Urinary bladder (tissue), 4 donors: ENCODE measurements around the gene CERKL. TPM values are rescaled to one million over a fixed set of nuclear protein-coding genes. Genes with fewer than 3 reads are reported as not detected.

Source experiments
- DNase-seq: peaks from one replicate; pipeline ENCODE4 v3.0.0-alpha.2; 2015; ENCODE audit errors: extremely low spot score
- H3K27ac ChIP-seq: one replicate; pipeline ENCODE4 v1.5.1; 2013; ENCODE audit warnings: low read depth, mild to moderate bottlenecking, moderate library complexity
- H3K36me3 ChIP-seq: one replicate; pipeline ENCODE4 v1.6.1; 2013; ENCODE audit warnings: mild to moderate bottlenecking, moderate library complexity; ENCODE audit not compliant: insufficient read depth
- H3K4me1 ChIP-seq: one replicate; pipeline ENCODE4 v1.6.1; 2013; ENCODE audit warnings: mild to moderate bottlenecking, moderate library complexity; ENCODE audit not compliant: insufficient read depth
- H3K4me3 ChIP-seq: one replicate; pipeline ENCODE4 v1.5.1; 2013; ENCODE audit warnings: low read depth, low read length
- WGBS: extraction: QIAGEN DNeasy Blood & Tissue Kit; methylation state at CpG from one replicate; pipeline ENCODE4 v1.1.7; 2013; 5-methylcytosine and 5-hydroxymethylcytosine counted together
- polyA plus RNA-seq: library from polyadenylated mRNA; stranded (reverse); fragments of 200-250 nt; gene quantifications from one replicate; pipeline ENCODE4 v1.2.3, GENCODE V29; 2013
- total RNA-seq: library from RNA; depleted of rRNA; stranded (reverse); fragments of >200 nt; gene quantifications from one replicate; pipeline ENCODE4 v1.2.3, GENCODE V29; 2014
- donor health status: healthy with polysubstance abuse.
- donor health status: healthy.

CERKL gene
- total and polyA plus RNA-seq, 2 donors = not detected

DNA sequence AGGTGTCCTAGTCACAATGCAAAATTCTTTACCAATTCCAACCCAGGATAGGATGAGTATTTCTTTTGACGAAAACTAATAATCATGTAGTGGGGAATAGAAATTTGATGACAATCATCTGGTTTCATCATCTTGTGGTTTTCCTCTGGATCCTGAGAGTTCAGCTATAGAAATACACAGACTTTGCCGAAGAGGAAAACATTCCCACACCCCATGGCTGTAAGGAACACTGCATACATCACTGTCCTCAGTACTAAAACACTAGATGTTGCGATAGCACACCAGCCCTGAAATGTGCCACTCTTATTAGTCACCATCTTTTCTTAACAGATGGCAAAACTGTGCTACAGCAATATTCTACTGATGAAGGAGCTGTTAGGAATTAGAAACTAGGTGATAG, 29.4 kb downstream of the CERKL start:
- H3K4me1 ChIP-seq = no peaks in the 10 kb centered on the region
- H3K4me3 ChIP-seq = no peak overlapping the region
- WGBS = 87% methylated on average over 3 of the region's 3 CpGs
- no peak overlapping the region for H3K27ac ChIP-seq
- DNase-seq = no peak
- no peaks in the 10 kb centered on the region for H3K36me3 ChIP-seq

DNA sequence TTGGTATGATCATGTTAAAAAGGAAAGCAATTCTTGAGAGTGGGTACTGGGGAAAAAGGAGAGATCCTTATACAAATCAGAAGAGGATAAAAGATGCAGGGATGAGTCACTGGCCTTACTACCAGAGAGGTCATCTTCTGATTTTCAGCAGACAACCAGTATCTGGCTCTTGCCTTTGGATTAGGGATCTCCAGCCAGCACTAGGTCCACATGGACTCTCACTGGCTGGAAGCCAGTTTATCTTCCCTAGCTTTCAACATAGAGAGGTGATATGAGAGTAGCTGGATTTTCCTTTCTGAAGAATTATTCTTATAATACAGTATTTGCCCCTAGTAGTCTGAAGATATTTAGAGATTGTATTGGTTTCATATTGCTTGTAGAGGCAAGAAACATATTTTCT, 30.2 kb downstream of the CERKL start:
- H3K36me3 ChIP-seq = no peaks in the 10 kb centered on the region
- H3K4me3 ChIP-seq = no peak overlapping the region
- no peak overlapping the region for H3K27ac ChIP-seq
- H3K4me1 ChIP-seq = no peaks in the 10 kb centered on the region
- no peak for DNase-seq

DNA sequence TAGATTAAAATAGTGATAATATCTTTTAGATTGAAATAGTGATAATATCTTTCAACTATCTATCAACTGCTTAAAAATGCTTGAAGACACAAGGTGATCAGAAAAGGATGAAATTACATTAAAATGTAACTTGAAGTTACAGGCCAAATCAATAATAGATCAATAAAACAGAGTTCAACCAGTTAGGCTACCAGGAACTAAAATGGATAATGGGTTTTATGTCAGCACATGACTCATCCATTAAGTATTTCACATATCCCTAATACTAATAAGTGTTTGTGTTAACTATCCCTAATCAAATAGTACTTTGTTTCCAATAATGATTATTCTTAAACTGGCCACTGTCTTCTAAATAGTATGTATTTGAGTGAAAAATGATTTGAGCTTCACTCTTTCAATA, 33.7 kb downstream of the CERKL start:
- H3K36me3 ChIP-seq = no peaks in the 10 kb centered on the region
- no peak overlapping the region for H3K27ac ChIP-seq
- no peak for DNase-seq
- no peak overlapping the region for H3K4me3 ChIP-seq
- H3K4me1 ChIP-seq = no peaks in the 10 kb centered on the region

DNA sequence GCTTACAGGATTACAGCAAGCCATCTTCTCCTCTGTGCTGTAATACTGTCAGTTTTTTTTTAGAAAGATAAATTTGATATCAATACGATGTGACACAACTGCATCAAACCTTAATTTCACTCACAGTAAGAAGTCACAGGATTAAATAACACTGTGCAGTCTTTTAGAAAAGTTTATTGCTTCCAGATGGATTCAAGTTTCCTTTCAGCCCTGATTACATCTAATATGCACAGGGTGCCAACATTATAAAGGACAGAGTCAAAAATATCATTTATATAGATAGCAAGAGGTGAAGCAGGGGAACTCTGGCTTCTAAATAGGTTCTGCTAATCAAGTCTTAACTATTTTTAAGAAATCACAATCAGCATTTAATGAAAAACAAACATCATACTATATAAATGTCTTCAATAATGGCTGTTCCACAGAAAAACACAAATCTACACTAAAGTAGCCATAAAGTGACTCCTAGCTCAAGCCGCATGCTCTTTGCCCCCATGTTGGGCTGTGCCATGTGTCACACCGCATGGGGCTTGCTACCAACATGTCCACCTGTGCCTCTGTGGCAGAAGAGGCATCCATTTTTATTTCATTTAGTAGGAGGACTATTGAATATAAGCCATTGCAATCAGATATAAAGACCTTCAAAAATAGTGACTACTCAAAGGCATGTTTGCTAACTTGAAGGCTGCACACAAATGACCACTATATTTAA, 35.0 kb downstream of the CERKL start:
- WGBS = 63% methylated on average over 3 of the region's 3 CpGs
- DNase-seq = no peak
- no peaks in the 10 kb centered on the region for H3K4me1 ChIP-seq
- no peaks in the 10 kb centered on the region for H3K36me3 ChIP-seq
- H3K4me3 ChIP-seq = no peak overlapping the region
- no peak overlapping the region for H3K27ac ChIP-seq

DNA sequence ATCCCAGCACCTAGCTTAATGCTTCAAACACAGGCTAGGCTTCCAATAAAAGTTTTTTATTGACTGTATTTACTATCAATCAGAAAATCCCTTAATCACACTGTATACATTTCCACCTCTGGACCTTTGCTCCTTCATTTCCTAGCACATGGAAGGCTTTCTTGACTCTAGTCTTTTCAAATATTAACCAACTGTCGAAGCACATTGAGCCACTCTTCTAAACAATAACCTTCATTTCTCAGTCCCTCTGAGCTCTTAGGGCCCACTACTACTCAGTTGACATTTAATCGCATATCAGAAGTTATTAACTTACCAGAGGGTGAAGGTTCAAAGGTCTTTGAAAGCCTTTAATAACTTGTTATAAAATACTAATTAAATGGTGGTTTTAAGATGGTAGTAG, 37.4 kb downstream of the CERKL start:
- Histone ChIP-seq H3K36me3 (no peaks in the 10 kb centered on the region), H3K4me1 (no peaks in the 10 kb centered on the region), H3K27ac (no peak overlapping the region), H3K4me3 (no peak overlapping the region)
- DNase-seq = no peak
- 49% methylated on average over 2 of the region's 2 CpGs for WGBS

DNA sequence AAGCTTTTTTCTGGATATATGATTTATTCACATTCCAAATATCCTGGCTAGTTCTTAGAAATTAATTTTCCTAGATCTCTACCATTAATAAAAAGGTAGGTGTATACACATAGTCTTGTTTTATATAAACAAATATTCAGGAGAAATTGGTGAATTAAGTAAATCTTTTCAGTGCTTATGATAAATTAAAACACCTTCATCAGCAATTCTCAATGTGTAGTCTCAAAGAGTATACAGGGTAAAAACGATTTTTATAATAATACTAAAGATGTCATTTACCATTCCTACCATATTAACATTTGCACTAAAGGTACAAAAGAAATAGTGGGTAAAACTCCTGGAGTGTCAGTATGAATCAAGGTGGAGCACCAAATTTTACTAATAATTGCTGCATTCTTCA, 40.2 kb downstream of the CERKL start:
- Histone ChIP-seq H3K27ac (no peak overlapping the region), H3K4me1 (no peaks in the 10 kb centered on the region), H3K36me3 (no peaks in the 10 kb centered on the region), H3K4me3 (no peak overlapping the region)
- 62% methylated on average over 1 of the region's 1 CpG for WGBS
- DNase-seq = no peak

DNA sequence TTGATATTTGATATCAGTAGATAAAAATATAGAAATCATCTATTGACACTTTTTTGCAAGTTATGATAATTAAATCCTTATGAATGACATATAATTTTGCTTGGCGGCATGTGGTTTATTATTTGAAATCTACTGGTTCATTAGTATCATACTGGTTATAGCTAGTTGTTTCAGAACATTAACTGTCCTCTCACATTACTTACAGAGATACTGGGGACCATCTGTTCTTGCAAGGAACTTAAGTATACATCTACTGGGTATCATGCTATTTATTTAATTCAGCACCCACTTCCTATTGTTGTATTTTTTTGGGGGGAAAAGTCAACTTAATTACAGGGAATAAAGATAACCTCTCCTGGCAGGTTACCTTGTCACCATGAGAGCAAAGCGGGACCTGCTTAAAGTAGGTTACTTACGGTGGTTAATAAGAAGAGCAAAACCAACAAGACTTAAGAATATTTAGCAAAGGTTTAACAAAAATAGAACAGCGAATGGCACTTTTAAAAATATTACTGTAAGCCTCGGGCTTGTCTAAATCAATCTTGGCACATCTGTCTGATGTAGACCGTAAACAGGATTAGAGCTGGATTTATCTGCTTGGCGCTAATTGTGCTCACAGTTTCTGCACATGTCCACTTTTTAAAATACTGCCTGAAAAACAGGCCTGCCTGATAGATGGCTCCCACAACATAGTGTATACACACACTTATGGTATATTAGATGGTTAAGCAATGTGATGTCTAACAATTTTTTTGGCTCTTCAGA, 41.8 kb downstream of the CERKL start:
- WGBS = 43% methylated on average over 7 of the region's 7 CpGs
- Histone ChIP-seq H3K4me1 (no peaks in the 10 kb centered on the region), H3K4me3 (no peak overlapping the region), H3K36me3 (no peaks in the 10 kb centered on the region), H3K27ac (no peak overlapping the region)
- no peak for DNase-seq

DNA sequence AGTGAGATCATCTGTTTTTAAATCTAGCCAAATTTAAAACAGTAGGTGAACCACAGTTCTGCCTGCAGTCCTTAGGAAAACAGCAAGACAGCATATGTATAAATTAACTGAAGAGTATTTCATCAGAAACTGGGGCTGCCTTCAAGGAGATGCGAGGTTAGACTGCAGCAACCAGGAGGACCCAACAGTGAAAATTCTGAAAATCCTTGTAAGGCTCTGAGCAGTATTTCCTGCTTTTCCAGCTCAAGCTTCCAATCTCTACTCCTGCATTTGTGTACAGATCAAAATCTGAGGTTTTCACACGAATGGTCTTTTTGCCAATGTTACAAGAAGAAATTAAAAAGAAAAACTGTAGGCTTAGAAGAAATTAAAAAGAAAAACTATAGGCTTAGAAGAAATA, 43.7 kb downstream of the CERKL start:
- no peak for DNase-seq
- H3K36me3 ChIP-seq = no peaks in the 10 kb centered on the region
- 49% methylated on average over 2 of the region's 2 CpGs for WGBS
- H3K4me1 ChIP-seq = no peaks in the 10 kb centered on the region
- no peak overlapping the region for H3K4me3 ChIP-seq
- no peak overlapping the region for H3K27ac ChIP-seq

DNA sequence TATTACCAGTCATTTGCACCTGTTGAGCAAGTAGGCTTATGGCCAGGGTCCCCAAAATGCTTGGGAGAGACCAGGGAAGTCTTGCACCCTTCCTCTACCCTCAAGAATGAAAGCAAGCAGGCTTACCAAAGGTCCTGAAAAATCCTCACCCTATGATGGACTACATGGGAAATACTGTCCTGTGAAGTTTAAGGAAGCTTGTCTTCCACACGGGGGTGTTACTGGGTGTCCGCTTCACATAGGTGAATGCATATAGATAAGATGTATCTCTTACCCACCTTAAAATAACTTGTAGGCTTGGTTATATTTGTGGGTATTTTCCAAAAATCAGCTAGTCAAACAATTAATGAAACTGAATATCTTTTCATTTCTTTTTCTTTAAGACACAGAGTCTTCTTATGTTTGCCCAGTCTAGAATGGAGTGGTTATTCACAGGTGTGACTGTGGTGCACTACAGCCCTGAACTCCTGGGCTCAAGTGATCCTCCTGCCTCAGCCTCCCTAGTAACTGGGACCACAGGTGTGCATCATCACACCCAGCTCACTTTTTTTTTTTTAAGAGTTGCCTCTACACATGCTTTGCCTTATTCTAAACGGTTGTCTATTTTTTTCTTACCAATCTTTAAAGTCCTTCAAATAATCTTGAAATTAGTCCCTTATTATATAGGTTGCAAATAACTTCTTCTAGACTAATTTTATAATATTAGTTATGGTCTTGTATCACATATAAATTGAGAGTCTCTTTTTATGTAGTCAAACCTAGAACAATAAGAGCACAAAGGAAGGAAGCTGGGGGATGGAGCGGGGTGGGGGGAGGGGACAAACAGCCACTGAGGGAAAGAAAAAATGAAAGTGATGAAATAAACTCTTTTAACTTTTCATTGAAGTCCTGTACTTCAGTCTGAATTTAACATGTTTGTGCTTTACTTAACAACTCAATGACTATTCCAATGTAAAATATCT, 49.0 kb downstream of the CERKL start:
- Histone ChIP-seq H3K36me3 (no peaks in the 10 kb centered on the region), H3K27ac (no peak overlapping the region), H3K4me1 (no peaks in the 10 kb centered on the region), H3K4me3 (no peak overlapping the region)
- no peak for DNase-seq
- 75% methylated on average over 4 of the region's 4 CpGs for WGBS

DNA sequence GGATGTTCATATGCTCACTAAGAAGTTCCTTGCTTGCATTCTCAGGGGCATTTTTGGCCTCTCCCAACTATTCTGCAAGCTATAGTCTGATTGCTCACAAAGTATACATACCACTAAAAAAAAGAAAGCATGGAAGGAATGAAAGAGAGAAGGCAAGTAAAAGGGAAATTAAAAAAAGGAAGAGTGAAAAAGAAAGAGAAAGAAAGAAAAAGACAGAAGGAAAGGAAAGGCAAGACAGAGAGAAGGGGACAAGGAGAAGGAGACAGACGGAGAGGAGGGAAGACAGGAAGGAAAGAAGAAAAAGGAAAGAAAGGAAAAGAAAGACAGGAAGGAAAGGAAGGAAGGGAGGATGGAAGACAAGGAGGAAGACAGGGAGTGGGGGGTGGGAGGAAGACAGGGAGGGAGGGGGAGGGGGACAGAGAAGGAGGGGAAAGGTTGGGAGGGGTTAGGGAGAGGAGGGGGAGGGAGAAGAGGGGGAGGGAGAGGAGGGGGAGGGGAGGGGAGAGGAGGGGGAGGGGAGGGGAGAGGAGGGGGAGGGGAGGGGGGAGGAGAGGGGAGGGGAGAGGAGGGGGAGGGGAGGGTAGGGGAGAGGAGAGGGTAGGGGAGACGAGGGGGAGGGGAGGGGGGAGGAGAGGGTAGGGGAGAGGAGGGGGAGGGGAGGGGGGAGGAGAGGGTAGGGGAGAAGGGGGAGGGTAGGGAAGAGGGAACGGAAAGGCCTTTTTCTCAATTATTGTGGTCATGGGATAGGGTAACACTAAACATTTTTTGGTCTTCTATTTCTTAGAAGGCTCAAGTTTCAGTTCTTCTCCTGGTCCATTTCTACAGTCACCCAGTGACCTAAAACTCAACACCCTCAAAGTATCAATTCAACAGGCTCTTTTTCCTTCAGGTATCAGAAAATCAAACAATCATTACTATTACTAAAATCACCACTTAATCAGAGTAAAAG, 50.7 kb downstream of the CERKL start:
- Histone ChIP-seq H3K4me3 (no peak overlapping the region), H3K4me1 (no peaks in the 10 kb centered on the region), H3K27ac (no peak overlapping the region), H3K36me3 (no peaks in the 10 kb centered on the region)
- DNase-seq = no peak
- 62% methylated on average over 2 of the region's 3 CpGs for WGBS

DNA sequence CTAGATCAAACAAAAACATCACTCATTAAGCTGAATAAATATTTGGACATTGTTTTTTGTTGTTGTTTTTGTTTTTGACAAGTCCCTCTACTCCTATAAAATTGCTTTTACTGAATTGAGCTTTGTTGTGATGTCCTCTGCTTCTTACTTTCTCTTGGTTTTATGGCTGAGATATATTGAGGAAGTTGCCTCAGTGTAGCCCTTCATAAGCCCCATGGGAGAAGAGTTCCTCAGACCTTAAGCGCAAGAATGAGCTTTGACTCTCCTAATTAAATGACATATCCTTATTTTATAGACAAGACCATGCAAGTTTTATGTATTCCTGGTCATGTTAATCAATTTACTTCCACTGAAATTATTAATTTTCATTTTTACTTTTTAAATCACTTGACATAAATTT, 54.9 kb downstream of the CERKL start:
- Histone ChIP-seq H3K4me1 (no peaks in the 10 kb centered on the region), H3K4me3 (no peak overlapping the region), H3K36me3 (no peaks in the 10 kb centered on the region), H3K27ac (no peak overlapping the region)
- 76% methylated on average over 1 of the region's 1 CpG for WGBS
- DNase-seq = no peak

DNA sequence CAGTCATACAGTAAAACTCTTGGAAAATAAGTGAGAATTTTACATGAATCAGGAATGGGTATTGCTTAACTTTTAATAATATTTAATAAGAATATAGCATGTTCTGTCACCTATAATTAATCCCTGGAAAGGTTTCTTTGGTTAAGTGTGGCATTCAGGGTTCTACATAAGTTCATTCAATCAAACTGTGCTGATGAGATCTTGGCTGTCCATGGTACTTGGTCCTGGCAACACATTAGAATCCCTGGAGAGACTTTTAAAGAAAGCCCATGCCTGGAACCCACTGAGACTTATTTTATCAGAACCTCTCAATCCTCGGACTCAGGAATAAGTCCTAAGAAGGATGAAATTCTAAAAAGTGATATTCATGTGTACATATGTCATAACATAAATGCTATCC, 60.3 kb downstream of the CERKL start:
- no peaks in the 10 kb centered on the region for H3K4me1 ChIP-seq

DNA sequence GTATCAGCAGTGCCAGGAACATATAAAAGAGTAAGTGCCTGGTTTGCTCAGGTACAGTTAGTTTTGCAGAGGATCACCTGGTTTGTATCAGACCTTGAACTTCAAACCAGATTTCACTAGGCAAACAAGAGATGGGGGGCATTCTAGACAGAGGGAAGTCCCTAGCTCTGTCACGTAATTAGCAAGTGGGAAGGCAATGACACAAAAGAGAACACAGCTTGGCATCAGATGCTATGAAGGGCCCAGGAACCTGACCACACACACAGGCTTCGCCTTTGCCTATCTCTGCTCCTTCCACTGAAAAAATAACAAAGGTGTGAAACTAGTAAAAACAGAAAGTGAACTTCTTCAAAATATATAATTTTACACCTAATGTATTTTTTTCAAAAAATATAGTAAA, 62.6 kb downstream of the CERKL start:
- Histone ChIP-seq H3K4me3 (no peak overlapping the region), H3K36me3 (no peaks in the 10 kb centered on the region), H3K4me1 (no peaks in the 10 kb centered on the region), H3K27ac (no peak overlapping the region)
- WGBS = 75% methylated on average over 2 of the region's 2 CpGs
- DNase-seq = no peak

More for the DNA sequence above, 60.3 kb downstream of the CERKL start:
- DNase-seq = no peak
- Histone ChIP-seq H3K36me3 (no peaks in the 10 kb centered on the region), H3K4me3 (no peak overlapping the region), H3K27ac (no peak overlapping the region)
- WGBS = 70% methylated on average over 1 of the region's 1 CpG
